HG02571 (cell line): ENCODE measurements around the gene MAFG.

Experiments
- ATAC-seq: cut with Tn5 transposase; IDR thresholded peaks from one replicate; pipeline ENCODE4 v1.9.1; 2021; ENCODE audit warnings: mild to moderate bottlenecking, moderate library complexity; ENCODE audit not compliant: unreplicated experiment

The MAFG gene

DNA sequence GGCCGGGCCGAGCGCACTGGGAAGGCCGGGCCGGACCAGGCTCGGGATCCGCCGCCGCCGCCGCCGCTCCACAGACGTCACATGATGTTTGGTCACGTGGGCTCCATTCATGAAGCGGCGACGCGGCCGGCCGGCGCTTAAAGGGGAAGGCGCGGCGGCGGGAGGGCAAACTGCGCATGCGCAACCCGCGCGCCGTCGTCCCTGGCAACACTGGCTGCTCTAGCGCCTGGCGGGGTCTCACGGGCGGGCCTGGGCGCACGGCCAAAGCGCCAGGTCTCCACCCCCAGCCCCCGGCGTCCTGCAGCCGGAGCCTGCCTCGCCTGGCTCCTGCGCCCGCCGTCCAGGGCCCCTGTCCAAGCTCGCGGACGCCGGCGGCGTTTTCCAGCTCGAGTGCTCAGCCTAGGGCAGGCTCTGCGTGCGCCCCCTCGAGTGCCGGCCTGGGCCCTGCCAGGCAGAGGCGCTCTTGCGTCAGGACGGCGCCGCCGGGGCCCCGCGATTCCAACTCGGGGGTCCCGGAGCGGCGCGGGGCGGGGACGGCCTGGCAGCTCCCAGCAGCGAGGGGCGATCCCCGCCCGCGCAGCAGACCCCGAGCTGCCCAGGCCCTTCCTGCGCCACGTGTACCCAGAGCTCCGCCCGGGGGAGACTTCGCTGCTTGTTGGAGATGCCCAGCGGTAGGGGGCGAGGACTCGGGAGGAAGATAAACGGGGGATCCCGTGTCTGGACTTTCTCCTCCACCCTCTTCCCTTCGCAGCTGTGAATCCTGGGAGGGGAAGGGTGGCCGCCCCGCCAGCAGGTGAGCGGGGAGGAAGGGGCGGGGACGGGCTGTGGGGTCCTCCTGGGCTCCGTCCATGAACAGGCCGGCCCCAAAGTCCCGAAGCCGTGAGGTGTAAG, at the start of gene MAFG:
Gene MAFG, minus strand, starts transcription at position 83 of the 891 bp plus-strand sequence. CDS start 4,550 bp downstream, outside the sequence.
- ATAC-seq: peak; percentile 51

DNA sequence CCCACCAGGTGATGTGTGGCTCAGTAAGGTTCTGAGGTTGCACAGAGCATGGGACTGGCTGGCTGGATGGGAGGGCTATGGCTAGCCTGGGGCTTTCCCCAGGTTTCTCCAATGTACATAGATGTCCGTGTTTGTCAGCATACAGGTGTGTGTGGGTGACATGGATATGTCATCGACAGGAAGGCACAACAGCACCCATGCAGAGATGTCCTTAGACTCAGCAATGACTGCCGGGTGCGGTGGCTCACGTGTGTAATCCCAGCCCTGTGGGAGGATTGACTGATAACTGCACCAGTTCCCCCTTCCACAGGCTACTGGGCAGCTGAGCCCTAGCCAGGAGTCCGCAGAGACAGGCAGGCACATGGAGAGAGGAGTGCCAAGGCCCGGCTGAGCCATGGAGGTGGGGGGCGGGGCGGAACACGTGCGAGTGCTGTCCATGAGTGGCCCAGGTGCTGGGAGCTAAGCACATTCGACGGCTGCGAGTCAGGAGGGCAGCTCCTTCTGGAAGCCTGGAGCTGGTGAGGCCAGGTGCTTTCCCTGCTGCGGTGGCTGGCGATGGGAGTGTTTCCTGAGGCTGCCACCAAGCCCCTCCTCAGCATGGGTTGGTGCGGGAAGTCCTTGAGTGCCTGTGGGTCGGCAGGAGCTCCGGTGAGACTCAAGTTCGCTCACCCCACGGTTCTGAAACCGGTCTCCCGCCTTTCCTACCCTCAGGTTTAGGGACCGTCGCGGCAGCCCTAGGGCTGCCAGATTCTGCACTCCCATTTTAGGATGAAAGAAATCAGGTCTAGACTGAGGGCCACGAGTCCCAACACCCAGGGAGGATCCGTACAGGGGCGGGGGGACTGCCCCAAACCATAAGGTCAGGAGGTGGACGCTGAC, 49.0 kb upstream of the MAFG start:
- peak; percentile 3 for ATAC-seq

DNA sequence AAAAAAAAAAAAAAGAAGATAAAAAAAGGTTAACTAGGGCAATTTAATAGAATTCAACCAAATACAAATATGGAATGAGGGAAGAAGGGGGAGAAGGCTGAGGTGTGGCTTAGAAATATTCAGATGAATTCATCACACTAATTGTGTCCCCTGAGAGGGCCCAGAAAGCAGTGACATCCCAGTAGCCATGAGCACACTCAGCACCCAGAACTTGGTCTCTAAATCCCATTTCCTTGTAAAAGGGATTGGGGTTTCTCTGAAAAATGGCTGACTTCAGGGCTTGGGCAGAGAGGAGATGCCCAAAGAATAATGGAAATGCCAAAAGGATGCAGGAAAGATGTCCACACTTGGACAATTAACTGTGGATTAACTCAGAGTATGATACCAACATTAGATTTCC, 45.9 kb upstream of the MAFG start:
- no peak for ATAC-seq

DNA sequence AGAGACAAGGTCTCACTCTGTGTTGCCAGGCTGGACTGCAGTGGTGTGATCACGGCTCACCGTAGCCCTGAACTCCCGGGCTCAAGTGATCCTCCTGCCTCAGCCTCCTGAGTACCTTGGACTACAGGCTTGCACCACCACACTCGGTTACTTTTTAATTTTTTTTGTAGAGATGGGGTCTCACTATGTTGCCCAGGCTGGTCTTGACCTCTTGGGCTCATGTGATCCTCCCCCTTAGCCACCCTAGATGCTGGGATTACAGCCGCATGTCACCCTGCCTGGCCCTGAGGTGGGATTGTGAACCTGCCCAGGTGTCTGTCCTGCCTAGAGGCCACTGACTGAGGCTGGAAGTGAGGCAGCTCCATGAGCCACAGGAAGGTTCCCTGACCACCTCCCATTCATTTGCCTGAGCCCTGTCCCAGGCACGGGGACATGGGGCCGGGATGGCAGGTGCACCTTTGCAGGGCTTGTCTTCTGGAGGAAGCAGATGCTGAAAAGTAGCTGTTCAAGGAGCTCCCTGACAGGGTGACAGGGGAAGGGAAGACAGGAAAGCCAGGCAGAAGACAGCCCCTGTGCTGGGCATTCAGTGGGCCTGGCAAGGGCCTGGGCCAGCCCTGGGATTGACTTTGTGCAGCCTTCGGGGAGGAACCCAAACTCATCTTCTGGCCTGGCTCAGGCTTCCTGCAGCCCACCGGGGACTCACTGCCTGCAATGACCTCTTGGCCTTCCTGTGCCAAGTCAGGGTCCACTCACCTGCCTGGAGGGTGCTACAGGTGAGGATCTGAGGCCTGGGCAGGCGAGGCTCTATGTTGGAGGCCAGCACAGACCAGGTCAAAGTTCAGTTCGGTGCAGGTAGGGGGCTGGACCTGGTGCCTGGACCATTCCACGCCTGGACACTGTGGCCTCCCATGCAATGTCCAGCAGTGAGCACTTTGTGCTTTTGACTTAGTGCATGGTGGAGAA, 41.6 kb upstream of the MAFG start:
- no peak for ATAC-seq

DNA sequence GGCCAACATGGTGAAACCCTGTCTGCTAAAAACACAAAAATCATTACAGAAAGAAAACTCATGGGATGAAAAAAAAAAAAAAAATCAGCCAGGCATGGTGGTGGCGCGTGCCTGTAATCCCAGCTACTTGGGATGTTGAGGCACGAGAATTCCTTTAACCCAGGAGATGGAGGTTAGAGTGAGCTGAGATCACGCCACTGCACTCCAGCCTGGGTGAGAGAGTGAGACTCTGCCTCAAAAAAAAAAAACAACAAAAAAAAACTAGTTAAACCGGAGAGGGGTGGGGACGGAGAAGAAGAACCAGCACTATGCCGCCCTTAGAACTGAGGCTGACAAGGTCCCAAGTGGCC, 40.8 kb upstream of the MAFG start:
- no peak for ATAC-seq

DNA sequence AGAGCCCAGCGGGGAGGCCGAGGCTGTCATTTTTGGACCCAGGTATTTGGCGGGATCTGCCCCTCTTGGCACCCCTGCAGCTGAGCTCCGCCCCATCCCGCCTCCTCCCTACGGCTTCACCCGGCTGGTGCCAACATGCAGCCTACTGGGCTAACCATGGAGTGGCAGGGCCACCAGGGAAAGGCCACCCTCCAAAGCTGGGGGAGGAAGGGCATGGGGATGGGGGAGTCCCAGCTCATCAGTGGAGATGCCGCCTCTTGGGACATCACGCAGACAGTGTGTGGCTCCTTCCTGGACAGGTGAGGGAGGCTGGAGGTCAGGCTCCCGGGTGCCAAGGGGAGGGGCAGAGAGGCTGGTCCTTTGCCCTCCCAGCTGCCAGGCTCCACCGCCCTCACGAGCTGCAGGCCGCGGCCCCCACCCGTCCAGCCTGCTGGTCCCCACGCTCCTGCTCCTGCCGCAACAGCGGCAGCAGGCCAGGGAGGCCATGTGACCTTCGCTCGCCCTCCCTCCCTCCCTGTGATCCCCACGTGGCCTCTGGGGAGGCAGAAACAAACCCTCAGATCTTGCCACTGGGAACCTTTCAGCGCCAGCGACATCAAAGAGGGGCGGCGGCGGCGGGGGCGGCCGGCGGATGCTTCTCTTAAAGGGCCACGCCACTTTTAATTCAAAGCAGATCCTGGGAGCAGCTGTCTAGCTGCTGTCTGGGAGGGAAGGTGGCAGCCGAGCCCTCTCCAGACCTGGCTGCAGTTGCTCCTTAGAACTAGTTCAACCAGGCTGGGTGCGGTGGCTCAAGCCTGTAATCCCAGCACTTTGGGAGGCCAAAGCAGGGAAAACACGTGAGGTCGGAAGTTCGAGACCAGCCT, 40.2 kb upstream of the MAFG start:
- ATAC-seq: no peak

DNA sequence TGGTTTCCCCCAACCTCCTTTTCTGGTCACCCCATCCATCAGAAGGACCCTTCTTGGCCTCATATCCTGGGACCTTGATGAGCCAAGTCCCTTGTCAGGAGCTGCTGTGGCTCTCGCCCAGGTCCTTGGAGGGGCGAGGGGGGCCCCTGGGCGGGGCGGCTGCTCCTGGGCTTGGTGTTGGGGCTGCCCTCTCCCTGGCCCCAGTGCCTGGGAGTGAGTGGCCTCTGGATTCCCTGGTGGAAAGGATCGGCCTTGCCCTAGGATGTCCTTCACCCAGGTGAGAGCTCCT, 39.7 kb upstream of the MAFG start:
- ATAC-seq: no peak

DNA sequence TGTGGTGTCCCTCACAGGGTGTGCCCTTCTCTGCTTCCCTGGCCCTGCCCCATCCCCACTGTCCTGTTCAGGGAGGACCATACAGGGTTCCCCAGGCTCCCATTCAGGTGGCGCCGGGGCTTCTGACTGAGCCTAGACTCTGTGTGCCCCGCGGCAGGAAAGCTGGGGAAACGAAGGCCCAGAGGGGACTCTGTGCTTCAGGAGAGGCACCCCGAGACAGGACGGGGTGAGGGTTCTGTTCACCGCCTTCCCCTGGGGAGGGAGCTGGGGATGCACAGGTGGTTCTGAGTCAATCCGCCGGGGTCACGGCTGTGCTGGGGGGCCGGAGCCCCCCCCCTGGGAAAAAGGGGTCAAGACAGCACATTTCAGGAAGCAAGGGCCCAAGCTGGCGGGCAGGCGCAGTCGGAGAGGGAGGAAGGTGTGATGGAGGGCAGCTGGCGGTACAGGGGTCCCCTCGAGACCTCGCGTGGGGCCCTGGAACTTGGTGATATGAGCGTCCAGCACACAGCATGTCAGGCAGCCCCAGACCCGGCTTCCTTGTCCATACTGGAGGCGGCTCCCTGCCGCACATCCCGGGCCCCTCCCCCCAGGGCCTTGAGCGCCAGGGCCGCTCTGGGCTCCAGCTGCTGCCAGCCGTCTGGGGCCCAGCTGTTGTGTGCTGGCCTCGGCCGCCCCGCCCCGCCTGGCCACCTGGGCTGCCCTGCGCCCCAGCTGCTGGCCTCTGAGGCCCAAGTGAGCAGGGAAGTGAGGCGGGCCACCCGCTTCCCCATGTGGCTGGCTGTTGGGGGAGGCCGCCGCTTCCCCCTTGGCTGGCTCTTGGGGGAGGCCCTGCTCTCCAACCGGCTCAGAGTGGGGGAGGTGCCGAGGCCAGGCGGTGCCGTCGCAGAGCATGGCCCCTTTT, 39.1 kb upstream of the MAFG start:
- no peak for ATAC-seq

DNA sequence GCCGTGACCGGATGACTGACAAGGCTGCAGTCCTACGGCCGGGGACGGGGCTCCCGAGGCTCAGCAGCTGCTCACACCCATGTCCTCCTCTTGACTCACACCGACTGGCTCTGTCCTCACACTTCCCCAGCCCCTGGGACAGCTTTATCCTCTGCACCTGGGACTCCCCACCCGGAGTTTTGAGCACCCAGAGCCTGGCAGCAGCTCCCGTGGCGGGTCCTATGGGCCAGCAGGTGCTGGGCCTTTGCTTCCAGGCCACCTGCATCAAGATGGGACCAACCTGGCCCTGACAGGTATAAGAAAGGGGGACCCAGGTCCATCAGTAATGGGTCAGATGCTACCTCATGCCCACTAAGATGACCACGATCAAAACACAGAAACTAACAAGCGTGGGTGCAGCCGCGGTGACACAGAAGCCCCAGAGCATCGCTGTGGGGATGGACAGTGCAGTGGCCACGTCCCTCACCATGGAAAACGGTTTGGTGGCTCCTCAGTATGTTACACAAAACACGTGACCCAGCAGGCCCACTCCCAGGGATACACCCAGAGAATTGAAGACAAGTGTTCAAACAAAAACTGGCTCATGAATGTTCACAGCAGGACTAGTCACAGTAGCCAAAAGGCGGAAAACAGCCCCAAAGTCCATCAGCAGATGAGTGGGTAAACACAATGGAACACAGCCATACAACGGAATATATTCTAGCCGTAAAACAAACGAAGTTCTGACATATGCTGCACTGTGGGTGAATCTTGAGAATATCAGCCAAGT, 36.7 kb upstream of the MAFG start:
- no peak for ATAC-seq

DNA sequence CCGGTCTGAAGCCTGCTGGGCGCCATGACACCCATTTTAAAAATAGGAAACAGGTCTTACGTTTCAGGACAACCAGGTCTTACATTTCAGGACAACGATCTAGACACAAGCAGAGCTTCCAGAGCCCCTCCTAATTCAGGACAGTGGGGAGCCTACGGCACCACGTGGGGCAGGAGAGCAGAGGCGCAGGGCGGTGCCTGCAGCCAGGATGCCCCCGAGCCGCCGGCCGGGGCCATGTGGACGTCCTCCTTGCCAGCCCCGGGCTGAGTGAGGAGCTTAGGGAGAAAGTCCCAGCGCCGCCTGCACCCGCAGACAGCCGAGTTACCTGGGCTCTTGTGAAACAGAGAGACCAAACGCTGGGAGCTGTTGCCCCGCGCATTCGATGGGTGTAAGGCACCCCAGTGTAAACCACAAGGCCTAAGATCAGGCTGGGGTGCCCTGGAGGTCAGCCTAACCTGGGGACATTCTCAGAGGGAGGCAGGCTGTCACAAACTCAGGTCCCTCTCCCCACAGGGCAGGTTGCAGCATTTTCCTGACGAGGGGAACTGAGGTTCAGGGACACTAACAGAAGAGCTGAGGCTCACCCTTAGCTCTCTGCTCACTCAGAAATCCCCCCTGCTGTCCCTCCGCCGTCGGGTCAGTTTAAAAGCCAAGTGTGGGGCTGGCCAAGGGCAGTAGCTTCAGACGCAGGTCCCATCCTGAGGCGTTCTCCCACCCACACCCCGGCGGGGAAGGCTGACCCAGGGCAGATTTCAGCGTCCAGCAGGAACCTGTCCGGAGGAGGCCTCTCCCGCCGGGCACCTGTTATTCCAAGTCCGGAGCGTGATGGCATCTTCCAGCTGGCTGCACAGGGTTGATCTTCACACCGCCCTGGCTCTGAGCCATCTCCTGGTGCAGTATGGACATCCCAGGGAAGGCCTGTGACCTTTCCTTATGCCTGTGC, 35.2 kb upstream of the MAFG start:
- ATAC-seq: no peak

DNA sequence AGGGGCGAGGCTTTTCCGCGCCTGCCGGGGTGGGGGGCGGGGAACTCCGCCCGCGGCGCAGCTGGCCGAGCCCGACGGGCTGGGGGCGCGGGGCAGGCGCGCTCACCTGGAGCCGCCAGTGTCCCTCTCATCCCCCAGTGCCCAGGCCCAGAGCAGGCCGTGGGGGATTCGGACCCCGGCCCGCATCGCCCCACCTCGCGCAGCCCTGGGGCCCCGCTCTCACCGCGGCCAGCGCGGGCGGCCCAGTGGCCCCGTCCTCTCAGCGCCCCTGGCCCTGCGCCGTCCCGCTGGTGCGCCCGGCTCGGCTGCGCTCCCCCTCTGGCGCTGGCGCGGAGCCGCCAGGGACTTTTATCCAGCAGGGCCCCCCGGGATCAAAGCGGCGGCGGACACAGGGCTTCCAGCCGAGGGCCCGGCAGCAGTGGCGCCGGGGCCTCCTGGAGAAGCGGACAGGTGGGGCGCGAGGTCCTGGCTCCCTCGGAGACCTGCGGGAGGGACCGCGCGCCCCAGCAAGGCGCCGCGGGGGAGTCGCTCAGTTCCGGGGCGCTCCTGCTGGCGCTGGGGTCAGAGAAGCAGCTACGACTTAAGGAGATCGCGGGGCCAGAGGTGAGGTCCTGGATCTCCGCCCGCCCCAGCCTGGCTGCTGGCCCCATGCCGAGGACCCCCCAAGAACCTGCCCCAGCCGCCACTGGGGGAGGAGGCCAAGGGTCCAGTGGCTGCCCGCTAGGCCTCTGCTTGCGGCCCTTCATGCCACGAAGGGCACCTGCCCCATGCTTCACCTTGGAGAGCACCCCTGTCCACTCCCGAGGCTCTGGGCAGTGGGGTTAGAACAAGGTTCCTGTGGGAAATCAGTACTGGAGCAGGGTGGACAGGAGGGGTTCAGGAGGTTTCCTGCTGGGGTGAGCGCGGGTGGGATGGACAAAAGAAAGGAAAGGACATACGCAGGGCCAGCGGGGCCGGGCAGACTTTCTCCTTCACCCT, 34.3 kb upstream of the MAFG start:
- no peak for ATAC-seq

DNA sequence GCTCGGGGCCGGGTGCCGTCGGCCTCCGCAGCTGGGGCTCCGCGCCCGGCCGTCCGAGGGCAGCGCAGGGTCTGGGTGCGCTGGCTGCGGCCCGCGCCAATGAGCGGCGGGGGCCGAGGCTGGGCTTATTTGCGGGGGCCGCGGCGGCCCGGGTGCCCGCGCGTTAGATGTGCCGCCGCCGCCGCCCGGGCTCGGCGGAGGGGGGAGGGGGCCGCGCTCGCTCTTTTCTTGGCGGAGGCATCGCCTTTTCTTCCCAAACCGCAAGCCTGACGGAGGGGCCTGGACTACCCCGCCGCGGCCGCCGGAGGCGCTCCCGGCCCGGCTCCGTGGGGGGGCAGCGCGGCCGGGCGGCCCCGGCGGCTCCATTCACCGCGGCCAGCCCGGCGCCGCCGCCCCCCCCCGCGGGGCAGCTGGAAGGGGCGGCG, 33.6 kb upstream of the MAFG start, which contains the start of gene NOTUM:
Gene NOTUM, minus strand, starts transcription at position 101 of the 425 bp plus-strand sequence. CDS start 278 bp downstream, outside the sequence.
- no peak for ATAC-seq

DNA sequence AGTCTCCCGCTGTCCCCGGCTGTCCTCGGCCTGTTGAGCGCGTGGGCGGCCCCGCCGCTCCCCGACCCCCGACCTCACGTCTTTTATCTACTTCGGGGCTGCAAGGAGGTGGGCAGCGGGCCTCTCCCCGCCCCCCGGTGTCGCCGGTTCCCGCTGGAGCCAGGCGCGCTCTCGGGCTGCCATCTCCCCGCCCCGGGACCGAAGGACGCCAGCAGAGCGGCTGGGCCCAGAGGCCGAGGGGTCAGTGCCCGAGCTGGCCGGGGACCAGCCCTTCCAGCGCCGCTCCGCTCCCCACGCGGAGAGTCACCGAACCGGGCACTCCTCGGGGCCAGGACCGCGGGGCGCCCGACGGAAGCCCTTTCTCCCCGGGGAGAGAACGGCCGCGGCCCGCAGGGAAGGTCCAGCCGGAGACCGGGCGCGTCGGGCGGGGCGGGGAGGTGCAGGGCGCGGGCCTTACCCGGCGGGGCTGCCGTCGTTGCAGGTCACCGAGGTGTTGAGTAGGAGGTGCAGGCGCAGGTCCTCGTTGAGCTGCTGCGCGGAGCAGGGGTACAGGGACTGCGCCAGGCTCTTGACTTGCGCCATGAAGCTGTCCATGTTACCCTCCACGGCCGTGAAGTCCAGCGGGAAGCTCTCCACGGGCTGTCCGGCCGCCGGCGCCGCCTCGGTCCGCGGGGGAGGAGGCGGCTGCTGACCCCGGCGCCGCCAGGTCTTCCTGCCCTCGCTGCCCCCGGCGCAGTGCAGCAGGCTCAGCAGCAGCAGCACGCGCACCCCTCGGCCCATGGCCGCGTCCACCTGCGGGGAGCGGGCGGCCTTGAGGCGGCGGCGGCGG, 32.8 kb upstream of the MAFG start:
- no peak for ATAC-seq

DNA sequence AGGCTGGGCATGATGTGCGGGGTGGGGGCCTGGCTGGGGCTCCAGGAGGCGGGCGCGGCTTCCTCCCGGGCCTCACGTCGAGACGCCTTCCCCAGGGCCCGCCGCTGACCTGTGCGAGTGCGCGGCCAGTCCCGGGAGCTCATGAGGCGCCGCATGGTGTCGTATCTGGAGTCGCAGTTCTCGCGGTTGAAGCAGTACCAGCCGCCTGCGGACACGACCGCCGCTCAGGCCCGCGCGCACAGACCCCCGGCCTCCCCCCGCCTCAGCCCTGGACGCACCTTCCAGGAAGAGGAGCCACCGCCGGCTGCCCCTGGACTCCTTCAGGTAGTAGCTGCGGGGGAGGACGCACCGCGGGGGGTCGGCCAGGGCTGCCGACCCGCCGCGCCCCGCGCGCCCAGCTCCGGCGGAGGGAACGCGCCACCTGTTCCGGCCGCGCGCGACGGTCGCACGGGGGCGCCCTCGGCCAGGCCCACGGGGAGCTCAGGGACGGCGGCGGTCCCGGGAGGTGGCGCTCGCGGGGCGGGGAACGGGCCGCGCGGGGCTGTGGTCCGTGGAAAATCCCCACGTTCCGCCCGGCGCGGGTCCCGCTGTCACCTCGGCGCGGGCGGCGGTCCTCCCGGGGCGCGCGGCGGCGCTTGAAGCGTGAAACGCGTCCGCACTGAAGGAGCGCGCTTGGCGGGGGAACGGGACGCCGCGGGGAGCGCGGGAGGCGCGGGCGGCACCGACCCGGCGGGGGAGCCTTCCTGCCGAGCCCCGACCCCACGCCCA, 32.0 kb upstream of the MAFG start:
- no peak for ATAC-seq
